Activated naive CD8-positive, alpha-beta T cell treated with anti-CD3 and anti-CD28 coated beads, Interleukin-2, amount 50 U/mL, for 24 hours (primary cell): Measurements from ENCODE around the gene ARHGAP33.
A peak's percentile ranks its signal among the peaks of the same experiment; 100 is the strongest.
"Not testable (repeated sequence)": the region's sequence is repeated elsewhere in the genome, so short reads cannot be mapped to it uniquely, and the experiment has no call there.

Experiments
- ATAC-seq: fragments of 150-1000 bp; cut with Tn5 transposase; one replicate; pipeline ENCODE4 v1.10.0; 2021
- DNase-seq: peaks from one replicate; pipeline ENCODE4 v3.0.0; 2021
- H3K27ac Mint-ChIP-seq: one replicate; pipeline ENCODE4 v1.8.0; 2021; ENCODE audit warnings: mild to moderate bottlenecking, mixed read lengths
- H3K27me3 Mint-ChIP-seq: one replicate; pipeline ENCODE4 v1.8.0; 2021; ENCODE audit warnings: mixed read lengths
- H3K36me3 Mint-ChIP-seq: one replicate; pipeline ENCODE4 v1.8.0; 2021; ENCODE audit warnings: low read depth, mixed read lengths
- H3K4me1 Mint-ChIP-seq: one replicate; pipeline ENCODE4 v1.8.0; 2021; ENCODE audit warnings: mixed read lengths
- H3K4me3 Mint-ChIP-seq: one replicate; pipeline ENCODE4 v1.8.0; 2021; ENCODE audit warnings: mild to moderate bottlenecking, moderate library complexity, mixed read lengths
- H3K9me3 Mint-ChIP-seq: one replicate; pipeline ENCODE4 v1.8.0; 2021; ENCODE audit warnings: mixed read lengths

Gene ARHGAP33

GRCh38 chr19:35757231-35757748 lies 18.1 kb upstream of the ARHGAP33 start:
- H3K36me3 Mint-ChIP-seq: peaks cover 16% of the 10 kb centered on the region
- H3K27ac Mint-ChIP-seq: peak overlapping the region; percentile 97
- DNase-seq: peak; percentile 53
- peak overlapping the region; percentile 90 for H3K4me3 Mint-ChIP-seq
- H3K4me1 Mint-ChIP-seq: peaks cover 34% of the 10 kb centered on the region
- ATAC-seq: peak; percentile 14
- no peaks in the 10 kb centered on the region for H3K9me3 Mint-ChIP-seq
- peaks cover 12% of the 10 kb centered on the region for H3K27me3 Mint-ChIP-seq

GRCh38 chr19:35757749-35758608 lies 17.4 kb upstream of the ARHGAP33 start, which contains the start of gene PROSER3:
Gene PROSER3 (plus strand): TSS chr19:35758176. CDS start chr19:35758216, 40 bp downstream.
- peak within 1 kb of the TSS; percentile 97 for H3K27ac Mint-ChIP-seq
- peaks cover 17% of the 10 kb centered on the region for H3K36me3 Mint-ChIP-seq
- H3K4me3 Mint-ChIP-seq: peak within 1 kb of the TSS; percentile 90
- ATAC-seq (peak; percentile 99), DNase-seq (peak; percentile 98)
- H3K27me3 Mint-ChIP-seq: peaks cover 12% of the 10 kb centered on the region
- H3K4me1 Mint-ChIP-seq: peaks cover 34% of the 10 kb centered on the region
- H3K9me3 Mint-ChIP-seq: no peaks in the 10 kb centered on the region

DNA sequence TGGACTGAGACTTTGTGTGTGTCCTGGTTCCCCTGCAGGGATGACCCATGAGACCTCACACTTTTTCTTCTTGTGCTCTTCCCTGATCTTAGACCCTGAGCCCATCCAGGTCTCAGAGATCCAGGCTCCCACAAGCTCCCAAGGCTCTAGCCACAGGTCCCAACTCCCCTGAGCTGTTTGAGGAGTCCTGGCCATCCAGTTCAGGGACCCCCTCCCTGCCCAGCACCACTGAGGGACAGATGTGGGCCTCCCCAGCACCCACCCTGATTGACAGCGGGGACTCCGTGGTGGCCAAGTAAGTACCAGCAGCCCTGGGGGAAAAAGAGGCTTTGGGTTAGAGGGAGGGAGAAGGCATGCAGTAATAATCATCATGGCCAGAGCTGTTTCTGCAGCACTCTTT lies 15.7 kb upstream of the ARHGAP33 start:
- no peak overlapping the region for H3K27ac Mint-ChIP-seq
- DNase-seq: no peak
- peaks cover 34% of the 10 kb centered on the region for H3K4me1 Mint-ChIP-seq
- H3K27me3 Mint-ChIP-seq: peaks cover 12% of the 10 kb centered on the region
- H3K9me3 Mint-ChIP-seq: no peaks in the 10 kb centered on the region
- H3K36me3 Mint-ChIP-seq: peaks cover 20% of the 10 kb centered on the region
- no peak for ATAC-seq
- H3K4me3 Mint-ChIP-seq: peak overlapping the region; percentile 90

DNA sequence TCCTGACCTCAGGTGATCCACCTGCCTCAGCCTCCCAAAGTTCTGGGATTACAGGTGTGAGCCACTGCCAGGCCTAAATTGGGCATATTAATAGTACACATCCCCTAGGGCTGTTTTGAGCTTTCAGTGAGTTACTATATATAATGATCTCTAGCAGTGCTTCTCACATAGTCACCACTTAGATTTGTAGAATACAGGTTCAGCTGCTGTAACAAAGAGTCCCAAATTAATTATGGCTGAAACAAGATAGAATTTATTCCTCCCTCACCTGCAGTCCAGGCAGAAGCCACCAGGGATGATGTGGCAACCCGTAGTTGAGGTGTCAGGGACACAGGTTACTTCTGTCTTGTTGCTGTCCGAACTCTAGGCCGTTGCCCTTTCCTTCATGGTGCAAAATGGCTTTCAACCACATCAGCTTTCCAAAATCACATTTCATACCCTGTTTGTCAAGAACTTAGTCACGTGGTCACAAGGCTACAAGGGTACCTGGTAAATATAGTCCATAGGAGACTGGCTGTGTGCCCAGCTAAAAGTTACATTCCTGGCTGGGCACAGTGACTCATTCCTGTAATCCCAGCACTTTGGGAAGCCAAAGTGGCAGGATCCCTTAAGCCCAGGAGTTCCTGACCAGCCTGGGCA lies 14.5 kb upstream of the ARHGAP33 start:
- ATAC-seq (no peak), DNase-seq (no peak)
- peaks cover 28% of the 10 kb centered on the region for H3K4me1 Mint-ChIP-seq
- H3K4me3 Mint-ChIP-seq: no peak overlapping the region
- H3K27ac Mint-ChIP-seq: no peak overlapping the region
- no peaks in the 10 kb centered on the region for H3K9me3 Mint-ChIP-seq
- H3K27me3 Mint-ChIP-seq: peaks cover 9% of the 10 kb centered on the region
- peaks cover 19% of the 10 kb centered on the region for H3K36me3 Mint-ChIP-seq

DNA sequence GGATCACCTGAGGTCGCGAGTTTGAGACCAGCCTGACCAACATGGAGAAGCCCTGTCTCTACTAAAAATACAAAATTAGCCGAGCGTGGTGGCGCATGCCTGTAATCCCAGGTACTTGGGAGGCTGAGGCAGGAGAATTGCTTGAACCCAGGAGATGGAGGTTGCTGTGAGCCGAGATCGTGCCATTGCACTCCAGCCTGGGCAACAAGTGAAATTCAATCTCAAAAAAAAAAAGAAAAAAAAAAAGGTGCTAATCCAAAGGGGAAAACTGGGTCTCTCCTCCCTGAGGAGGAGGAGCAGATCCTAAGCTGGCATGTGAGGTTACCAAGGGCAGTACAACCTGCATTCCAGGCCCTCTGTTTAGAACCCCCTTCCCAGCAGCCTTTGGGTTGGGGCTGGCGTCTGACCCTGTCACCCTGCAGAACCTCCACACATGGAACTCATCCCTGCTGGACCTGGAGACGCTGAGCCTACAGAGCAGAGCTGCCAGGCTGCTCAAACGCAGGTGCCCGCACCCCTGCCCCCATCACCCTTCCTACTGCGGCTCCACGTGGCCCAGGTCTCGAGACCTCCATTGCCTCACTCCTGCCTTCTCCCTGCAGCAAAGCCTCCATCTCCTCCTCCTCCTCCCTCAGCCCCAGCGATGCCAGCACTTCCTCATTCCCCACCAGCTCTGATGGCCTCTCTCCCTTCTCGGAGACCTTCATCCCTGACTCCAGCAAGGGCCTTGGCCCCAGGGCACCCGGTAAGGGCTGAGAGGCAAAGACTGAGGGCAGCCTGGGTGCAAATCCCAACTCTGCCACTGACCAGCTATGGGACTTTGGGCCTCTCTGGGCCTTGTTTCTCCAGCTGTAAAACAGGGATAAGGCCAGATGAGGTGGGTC lies 10.7 kb upstream of the ARHGAP33 start:
- Mint-ChIP-seq H3K36me3 (peaks cover 17% of the 10 kb centered on the region), H3K4me3 (no peak overlapping the region), H3K27ac (no peak overlapping the region), H3K9me3 (no peaks in the 10 kb centered on the region), H3K4me1 (no peaks in the 10 kb centered on the region), H3K27me3 (no peaks in the 10 kb centered on the region)
- DNase-seq: no peak
- ATAC-seq: no peak

DNA sequence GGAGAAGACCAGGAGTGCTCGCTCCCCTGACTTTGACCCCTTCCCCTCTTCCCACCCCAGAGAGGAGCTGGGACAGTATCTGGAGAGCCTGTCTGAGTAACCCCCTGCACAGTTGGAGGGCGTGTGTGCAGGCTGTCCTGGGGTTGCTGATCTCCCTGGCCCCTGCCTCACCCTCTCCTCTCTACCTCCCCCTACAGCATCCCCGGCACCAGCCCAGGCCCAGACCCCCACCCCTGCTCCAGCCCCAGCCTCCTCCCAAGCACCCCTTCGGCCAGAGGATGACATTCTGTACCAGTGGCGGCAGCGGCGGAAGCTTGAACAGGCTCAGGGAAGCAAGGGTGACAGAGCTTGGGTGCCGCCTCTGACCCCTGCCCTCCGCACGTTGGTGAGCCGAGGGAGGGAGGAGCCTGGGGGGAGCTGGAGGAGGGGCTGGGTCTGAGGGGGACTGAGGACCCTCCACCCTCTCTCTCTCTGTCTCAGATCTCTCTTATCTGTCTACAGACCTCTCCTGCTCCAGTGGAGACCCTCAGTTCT lies 8.7 kb upstream of the ARHGAP33 start:
- H3K27ac Mint-ChIP-seq: no peak overlapping the region
- no peak overlapping the region for H3K4me3 Mint-ChIP-seq
- no peaks in the 10 kb centered on the region for H3K27me3 Mint-ChIP-seq
- ATAC-seq (peak; percentile 15), DNase-seq (no peak)
- H3K9me3 Mint-ChIP-seq: no peaks in the 10 kb centered on the region
- peaks cover 16% of the 10 kb centered on the region for H3K36me3 Mint-ChIP-seq
- no peaks in the 10 kb centered on the region for H3K4me1 Mint-ChIP-seq

DNA sequence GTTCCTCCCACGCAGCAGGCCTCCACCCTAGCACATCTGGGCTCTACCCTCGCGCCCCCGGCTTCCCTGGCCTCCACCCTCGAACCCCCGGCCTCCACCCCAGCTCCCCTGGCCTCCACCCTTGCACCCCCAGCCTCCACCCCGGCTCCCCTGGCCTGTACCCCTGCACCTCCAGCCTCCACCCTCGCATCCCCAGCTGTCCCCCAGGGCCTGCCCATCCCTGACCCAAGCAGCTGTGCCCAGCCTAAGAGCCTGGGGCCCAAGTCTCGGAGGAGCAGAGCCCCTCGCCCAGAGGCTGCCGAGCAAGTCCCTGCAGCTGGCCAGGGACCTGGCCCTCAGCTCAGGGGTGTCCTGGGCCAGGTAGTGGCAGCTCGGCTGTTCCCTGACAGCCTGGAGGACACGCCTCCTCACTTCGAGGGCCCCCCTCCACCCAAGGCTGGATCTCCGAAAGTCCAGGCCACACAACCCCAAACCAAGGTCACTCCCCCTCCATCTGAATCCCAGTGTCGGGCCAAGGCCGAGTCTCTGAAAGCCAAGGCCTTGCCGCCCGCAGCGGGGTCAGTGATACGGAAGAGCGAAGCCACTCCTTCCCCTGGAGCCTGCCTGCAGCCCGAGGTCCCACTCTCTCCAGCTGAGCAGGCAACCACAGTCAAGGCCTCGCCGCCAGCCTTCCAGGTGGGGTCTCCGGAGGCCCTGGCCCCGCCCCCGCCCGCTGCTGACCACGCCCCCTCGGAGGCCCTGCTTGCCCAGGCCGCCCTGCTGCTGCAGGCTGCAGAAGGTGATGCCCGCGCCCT lies 7.9 kb upstream of the ARHGAP33 start:
- Mint-ChIP-seq H3K27ac (no peak overlapping the region), H3K4me1 (no peaks in the 10 kb centered on the region), H3K36me3 (peaks cover 10% of the 10 kb centered on the region), H3K9me3 (no peaks in the 10 kb centered on the region), H3K27me3 (no peaks in the 10 kb centered on the region), H3K4me3 (no peak overlapping the region)
- DNase-seq (no peak), ATAC-seq (no peak)

- H3K9me3 Mint-ChIP-seq: no peaks in the 10 kb centered on the region
- DNase-seq (no peak), ATAC-seq (no peak)
- no peaks in the 10 kb centered on the region for H3K27me3 Mint-ChIP-seq
- no peak overlapping the region for H3K4me3 Mint-ChIP-seq
- no peak overlapping the region for H3K27ac Mint-ChIP-seq
- H3K4me1 Mint-ChIP-seq: no peaks in the 10 kb centered on the region
- H3K36me3 Mint-ChIP-seq: peaks cover 10% of the 10 kb centered on the region
Measured at GRCh38 chr19:35768082-35768421, 7.3 kb upstream of the ARHGAP33 start.

- not testable (repeated sequence) for DNase-seq, H3K9me3 Mint-ChIP-seq, H3K27me3 Mint-ChIP-seq, H3K4me3 Mint-ChIP-seq, H3K36me3 Mint-ChIP-seq, H3K27ac Mint-ChIP-seq, ATAC-seq
- H3K4me1 Mint-ChIP-seq: peaks cover 11% of the 10 kb centered on the region
Measured at GRCh38 chr19:35772362-35772761, 3.0 kb upstream of the ARHGAP33 start.

DNA sequence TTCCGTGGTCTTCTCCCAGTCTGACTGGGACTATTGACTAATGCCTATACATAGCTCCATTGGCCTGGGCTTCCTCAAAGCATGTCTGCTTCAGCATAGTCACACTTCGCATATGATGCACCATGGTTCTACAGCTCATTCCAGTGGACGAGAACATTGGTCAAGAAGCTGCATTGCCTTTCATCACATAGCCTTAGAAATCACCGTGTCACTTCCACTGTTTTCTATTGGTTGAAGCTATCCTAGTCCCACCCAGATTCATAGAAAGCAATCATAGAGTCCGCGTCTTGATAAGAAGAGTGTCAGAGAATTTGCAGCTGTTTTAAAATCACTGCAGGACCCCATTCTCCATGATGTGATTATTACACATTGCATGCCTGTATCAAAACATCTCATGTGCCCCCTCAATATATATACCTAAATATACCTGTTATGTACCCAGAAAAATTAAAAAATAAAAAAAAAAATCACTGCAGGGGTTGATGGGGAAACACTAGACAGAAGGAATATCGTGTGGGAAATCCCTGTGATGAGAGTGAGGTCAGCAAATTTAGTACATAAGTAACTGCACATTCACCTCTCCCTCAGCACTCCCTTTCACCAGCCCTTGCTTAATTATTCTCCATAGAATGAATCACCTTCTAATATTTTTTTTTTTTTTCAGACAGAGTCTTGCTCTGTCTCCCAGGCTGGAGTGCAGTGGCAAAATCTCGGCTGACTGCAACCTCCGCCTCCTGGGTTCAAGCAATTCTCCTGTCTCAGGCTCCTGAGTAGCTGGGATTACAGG lies 2.2 kb upstream of the ARHGAP33 start:
- no peak for DNase-seq
- Mint-ChIP-seq H3K4me1 (peaks cover 11% of the 10 kb centered on the region), H3K27ac (no peak overlapping the region), H3K4me3 (no peak overlapping the region), H3K36me3 (peaks cover 3% of the 10 kb centered on the region), H3K9me3 (no peaks in the 10 kb centered on the region), H3K27me3 (no peaks in the 10 kb centered on the region)
- no peak for ATAC-seq

DNA sequence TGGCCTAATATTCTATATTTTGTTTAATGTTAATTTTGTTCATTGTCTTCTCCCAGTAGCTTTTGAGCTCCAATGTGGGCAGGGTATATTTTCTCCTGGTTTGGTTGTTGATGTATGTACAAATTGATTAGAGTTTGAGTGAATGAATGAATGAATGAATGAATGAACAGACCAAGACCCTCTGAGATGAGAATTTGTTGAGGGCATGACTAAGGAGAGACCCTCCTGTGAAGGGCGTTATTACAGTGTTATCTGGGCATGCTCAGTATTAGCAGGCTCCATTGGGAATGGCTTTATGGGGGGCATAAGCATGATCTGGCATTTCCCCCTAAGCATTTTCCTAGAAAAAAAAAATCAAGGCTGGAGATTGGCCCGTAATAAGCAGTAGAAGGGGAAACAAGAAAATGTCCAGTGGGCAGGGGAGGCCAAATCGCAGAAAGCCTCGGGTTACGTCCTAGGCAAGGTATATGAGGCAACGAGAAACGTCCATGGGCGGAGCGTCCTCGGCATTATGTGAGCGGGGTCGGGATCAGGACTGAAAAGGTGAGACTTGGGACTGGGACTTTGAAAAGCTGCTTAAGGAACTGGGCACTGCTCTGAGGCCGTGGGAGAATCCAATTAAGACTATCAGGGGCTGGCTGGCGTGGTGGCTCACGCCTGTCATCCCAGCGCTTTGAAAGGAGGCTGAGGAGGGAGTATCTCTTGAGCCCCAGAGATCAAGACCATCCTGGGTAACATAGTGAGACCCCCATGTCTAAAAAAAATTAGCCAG lies 904 bp upstream of the ARHGAP33 start:
- DNase-seq: no peak
- peak overlapping the region; percentile 72 for H3K4me3 Mint-ChIP-seq
- no peaks in the 10 kb centered on the region for H3K9me3 Mint-ChIP-seq
- no peaks in the 10 kb centered on the region for H3K27me3 Mint-ChIP-seq
- H3K27ac Mint-ChIP-seq: no peak overlapping the region
- no peaks in the 10 kb centered on the region for H3K36me3 Mint-ChIP-seq
- no peak for ATAC-seq
- peaks cover 11% of the 10 kb centered on the region for H3K4me1 Mint-ChIP-seq

DNA sequence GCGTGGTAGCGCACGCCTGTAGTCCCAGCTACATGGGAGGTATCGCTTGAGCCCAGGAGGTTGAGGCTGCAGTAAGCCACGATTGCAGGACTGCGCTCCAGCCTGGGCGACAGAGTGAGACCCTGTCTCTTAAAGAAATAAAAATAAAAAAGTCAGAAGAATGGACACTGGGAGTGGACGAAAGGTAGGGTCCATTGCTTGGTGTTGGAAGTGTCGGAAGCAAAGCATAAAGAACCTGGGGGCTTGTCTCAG lies 392 bp upstream of the ARHGAP33 start:
- no peaks in the 10 kb centered on the region for H3K9me3 Mint-ChIP-seq
- peak overlapping the region; percentile 72 for H3K4me3 Mint-ChIP-seq
- no peak overlapping the region for H3K27ac Mint-ChIP-seq
- ATAC-seq (no peak), DNase-seq (no peak)
- H3K36me3 Mint-ChIP-seq: no peaks in the 10 kb centered on the region
- no peaks in the 10 kb centered on the region for H3K27me3 Mint-ChIP-seq
- H3K4me1 Mint-ChIP-seq: peaks cover 11% of the 10 kb centered on the region
